ENCODE measurements around the gene NOD1. TPM values are rescaled to one million over a fixed set of nuclear protein-coding genes. Genes with fewer than 3 reads are reported as not detected.

NOD1 gene
- total and polyA plus RNA-seq, 11 donors, result 5.3 to 28.8 (median 9.0) TPM

DNA sequence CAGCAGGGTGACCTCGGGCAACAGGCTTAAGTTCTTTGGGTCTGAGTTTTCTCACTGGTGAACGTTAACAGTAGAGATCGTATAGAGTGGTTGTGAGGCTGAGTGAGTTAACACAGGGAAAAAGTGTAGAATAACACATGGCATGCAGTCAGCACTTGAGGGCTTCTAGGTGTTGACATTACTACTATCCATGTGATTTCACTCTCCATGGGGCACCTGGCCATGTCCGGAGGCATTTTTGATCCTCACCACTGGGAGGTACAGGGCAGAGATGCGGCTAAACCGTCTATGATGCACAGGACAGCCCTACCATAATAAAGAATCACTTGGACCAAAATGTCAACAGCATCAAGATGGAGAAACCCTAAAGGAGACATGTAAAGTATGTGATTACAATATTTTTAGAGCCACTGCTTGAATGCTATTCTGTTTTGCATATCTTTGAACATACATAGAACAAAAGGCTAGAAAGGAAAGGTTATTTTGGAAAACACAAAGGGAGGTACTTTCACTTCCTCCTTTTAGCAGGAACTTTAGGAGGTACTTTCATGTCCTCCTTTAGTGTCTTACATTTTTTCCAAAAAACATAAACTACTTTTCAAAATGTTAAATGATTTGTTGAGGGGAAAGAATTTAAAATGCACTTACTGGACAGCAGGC is 44.3 kb downstream of the NOD1 start:
- DNase-seq, result peak in 1 of 5 donors; percentile 7
- WGBS, 4 donors, result 56 to 85% (median 78%) methylated on average over 6 of the region's 6 CpGs
- TF ChIP-seq, protein P1, sequence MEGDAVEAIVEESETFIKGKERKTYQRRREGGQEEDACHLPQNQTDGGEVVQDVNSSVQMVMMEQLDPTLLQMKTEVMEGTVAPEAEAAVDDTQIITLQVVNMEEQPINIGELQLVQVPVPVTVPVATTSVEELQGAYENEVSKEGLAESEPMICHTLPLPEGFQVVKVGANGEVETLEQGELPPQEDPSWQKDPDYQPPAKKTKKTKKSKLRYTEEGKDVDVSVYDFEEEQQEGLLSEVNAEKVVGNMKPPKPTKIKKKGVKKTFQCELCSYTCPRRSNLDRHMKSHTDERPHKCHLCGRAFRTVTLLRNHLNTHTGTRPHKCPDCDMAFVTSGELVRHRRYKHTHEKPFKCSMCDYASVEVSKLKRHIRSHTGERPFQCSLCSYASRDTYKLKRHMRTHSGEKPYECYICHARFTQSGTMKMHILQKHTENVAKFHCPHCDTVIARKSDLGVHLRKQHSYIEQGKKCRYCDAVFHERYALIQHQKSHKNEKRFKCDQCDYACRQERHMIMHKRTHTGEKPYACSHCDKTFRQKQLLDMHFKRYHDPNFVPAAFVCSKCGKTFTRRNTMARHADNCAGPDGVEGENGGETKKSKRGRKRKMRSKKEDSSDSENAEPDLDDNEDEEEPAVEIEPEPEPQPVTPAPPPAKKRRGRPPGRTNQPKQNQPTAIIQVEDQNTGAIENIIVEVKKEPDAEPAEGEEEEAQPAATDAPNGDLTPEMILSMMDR (IDR thresholded peaks at IDR 0.05), result no peak
- TF ChIP-seq POLR2A (IDR thresholded peaks at IDR 0.05), result no peak
- intact Hi-C loops (cut with DNase I), result loop anchor here in 1 of 10 donors (5.0 kb wide), 1 partner anchor 43 kb away; the partner anchor contains the start of gene NOD1
- H3K4me3 ChIP-seq, result no peak overlapping the region
- no peaks in the 10 kb centered on the region for H3K9me3 ChIP-seq
- peak overlapping the region in 1 of 12 donors; percentile 81 for H3K27ac ChIP-seq
- H3K4me1 ChIP-seq, result peaks cover 7 to 74% (median 36%) of the 10 kb centered on the region in 12 donors
- no peaks in the 10 kb centered on the region for H3K27me3 ChIP-seq
- peaks cover 4 to 87% (median 65%) of the 10 kb centered on the region in 9 donors for H3K36me3 ChIP-seq
- ATAC-seq, result no peak

DNA sequence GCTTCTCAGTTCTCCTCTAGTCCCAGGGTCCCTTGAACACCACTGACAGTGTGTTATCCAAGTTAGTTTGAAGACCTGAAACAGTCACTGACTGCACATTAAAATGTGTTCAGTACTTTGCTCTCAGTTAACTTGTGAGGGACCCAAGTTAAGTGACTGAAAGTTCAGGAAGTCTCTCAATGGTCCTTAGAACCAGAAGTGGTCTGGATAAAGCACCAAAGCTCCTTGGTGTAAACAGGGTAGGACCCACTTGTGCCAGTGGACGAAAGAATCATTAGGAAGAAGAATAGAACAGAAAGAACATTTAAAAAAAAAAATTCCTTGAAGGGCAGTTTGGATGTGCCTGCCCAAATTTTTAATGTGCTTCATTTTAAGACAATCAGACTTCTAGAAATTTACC is 45.1 kb downstream of the NOD1 start:
- WGBS, 4 donors, result 64 to 83% (median 78%) methylated on average over 1 of the region's 1 CpG
- peaks cover 7 to 81% (median 38%) of the 10 kb centered on the region in 12 donors for H3K4me1 ChIP-seq
- H3K27me3 ChIP-seq, result no peaks in the 10 kb centered on the region
- no peak for ATAC-seq
- intact Hi-C loops (cut with DNase I), result loop anchor here in 1 of 10 donors (5.0 kb wide), 1 partner anchor 44 kb away; the partner anchor contains the start of gene NOD1
- no peak for DNase-seq
- H3K4me3 ChIP-seq, result no peak overlapping the region
- no peak for TF ChIP-seq POLR2A (IDR thresholded peaks at IDR 0.05)
- TF ChIP-seq, protein P1 (IDR thresholded peaks at IDR 0.05), result no peak
- H3K27ac ChIP-seq, result peak overlapping the region in 10 of 12 donors; percentile 9 to 81 (median 38)
- H3K9me3 ChIP-seq, result no peaks in the 10 kb centered on the region
- H3K36me3 ChIP-seq, result peaks cover 4 to 88% (median 67%) of the 10 kb centered on the region in 9 donors

DNA sequence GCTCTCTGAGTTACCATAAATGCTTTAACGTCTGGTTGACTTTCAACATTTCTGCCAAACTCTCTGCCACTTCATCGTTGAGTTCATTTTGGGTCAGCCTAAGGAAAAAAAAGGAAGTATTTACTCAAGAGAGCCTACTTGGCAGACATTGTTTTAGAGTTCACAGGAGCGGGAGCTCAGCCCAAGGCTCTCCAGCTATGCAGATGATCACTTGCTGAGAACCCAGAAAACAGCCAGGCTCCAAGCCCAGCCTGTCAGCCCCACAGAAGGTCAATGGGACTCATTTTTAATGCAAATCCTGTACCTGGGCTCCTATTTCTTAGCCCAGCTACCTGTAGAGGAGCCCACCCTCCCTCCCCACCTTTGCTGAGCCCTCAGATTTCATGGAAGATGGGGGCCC is 45.5 kb downstream of the NOD1 start:
- H3K4me1 ChIP-seq, result peaks cover 7 to 86% (median 38%) of the 10 kb centered on the region in 12 donors
- H3K36me3 ChIP-seq, result peaks cover 4 to 88% (median 67%) of the 10 kb centered on the region in 9 donors
- intact Hi-C loops (cut with DNase I), result loop anchor here in 1 of 10 donors (5.0 kb wide), 1 partner anchor 44 kb away; the partner anchor contains the start of gene NOD1

DNA sequence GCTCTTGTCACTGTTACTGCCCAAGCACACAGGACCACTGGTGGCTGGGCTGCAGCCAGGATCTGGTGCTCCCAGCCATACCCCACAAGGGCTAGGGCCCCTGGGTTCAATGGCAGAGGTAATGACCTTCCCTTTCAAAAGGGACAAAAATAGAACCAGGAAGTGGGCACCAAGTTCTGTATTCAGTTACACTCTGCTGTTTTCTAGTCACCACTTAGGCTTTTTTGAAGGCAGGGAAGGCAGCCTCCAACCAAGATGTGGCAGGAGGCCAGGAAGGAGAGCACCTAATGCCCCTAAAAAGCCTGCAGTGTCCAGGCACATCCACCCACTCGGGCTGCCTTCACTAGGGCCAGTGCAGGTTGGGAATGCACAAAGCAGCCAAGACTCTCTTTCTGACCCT is 47.8 kb downstream of the NOD1 start:
- H3K4me3 ChIP-seq, result no peak overlapping the region
- no peaks in the 10 kb centered on the region for H3K9me3 ChIP-seq
- TF ChIP-seq, protein P1 (IDR thresholded peaks at IDR 0.05), result no peak
- no peak for TF ChIP-seq POLR2A (IDR thresholded peaks at IDR 0.05)
- intact Hi-C loops (cut with DNase I), result loop anchor here in 1 of 10 donors (5.0 kb wide), 1 partner anchor 47 kb away; the partner anchor contains the start of gene NOD1
- H3K4me1 ChIP-seq, result peaks cover 7 to 94% (median 38%) of the 10 kb centered on the region in 12 donors
- 35 to 56% (median 46%) methylated on average over 1 of the region's 1 CpG for WGBS, 4 donors
- no peaks in the 10 kb centered on the region for H3K27me3 ChIP-seq
- peak overlapping the region in 3 of 12 donors; percentile 2 to 65 (median 13) for H3K27ac ChIP-seq
- DNase-seq (peak in 2 of 5 donors; percentile 16 to 40), ATAC-seq (peak in 3 of 4 donors; percentile 5 to 47 (median 24))
- H3K36me3 ChIP-seq, result peaks cover 0 to 87% (median 67%) of the 10 kb centered on the region in 9 donors

More for the DNA sequence above, 45.5 kb downstream of the NOD1 start:
- no peaks in the 10 kb centered on the region for H3K9me3 ChIP-seq
- no peak overlapping the region for H3K4me3 ChIP-seq
- no peaks in the 10 kb centered on the region for H3K27me3 ChIP-seq
- H3K27ac ChIP-seq, result peak overlapping the region in 10 of 12 donors; percentile 9 to 81 (median 38)
- ATAC-seq, result peak; percentile 44 to 83 (median 76)
- DNase-seq, result peak; percentile 44 to 69 (median 48)
- WGBS, 4 donors, result 6 to 11% (median 8%) methylated on average over 3 of the region's 3 CpGs
- TF ChIP-seq, protein P1 (IDR thresholded peaks at IDR 0.05), result no peak
- no peak for TF ChIP-seq POLR2A (IDR thresholded peaks at IDR 0.05)

Measured in heart left ventricle (tissue), 16 donors.